Prostate gland (tissue), 2 donors: ENCODE measurements around the gene SAMM50. TPM values are rescaled to one million over a fixed set of nuclear protein-coding genes. Genes with fewer than 3 reads are reported as not detected.

Experiments used
- DNase-seq: peaks from one replicate; pipeline ENCODE4 v3.0.0-alpha.2; 2019; ENCODE audit warnings: low spot score
- H3K27ac ChIP-seq, 2 donors: fragments of 200-600 bp; sonication (generic); 2 replicates each; pipeline ENCODE4 v1.5.1; 2017 to 2019
- H3K27me3 ChIP-seq: fragments of 200-600 bp; sonication (generic); replicated peaks from 2 replicates; pipeline ENCODE4 v1.5.1; 2019; ENCODE audit not compliant: insufficient read depth
- H3K36me3 ChIP-seq, 2 donors: fragments of 200-600 bp; sonication (generic); 1 replicate in 1 of 2; 2 replicates in 1 of 2; pipeline versions ENCODE4 v1.5.1 to v1.8.1; 2017 to 2019
- H3K4me1 ChIP-seq: fragments of 200-600 bp; sonication (generic); replicated peaks from 2 replicates; pipeline ENCODE4 v1.5.1; 2019
- H3K4me3 ChIP-seq, 2 donors: fragments of 200-600 bp; sonication (generic); 2 replicates each; pipeline ENCODE4 v1.5.1; 2017 to 2019
- H3K9me3 ChIP-seq: fragments of 200-600 bp; sonication (generic); 2 replicates; pipeline ENCODE4 v1.5.1; 2017
- CTCF ChIP-seq, 4 experiments: fragments of 200-600 bp in 2 of 4; fragments of 450-650 bp in 2 of 4; sonication (generic) in 2 of 4; IDR thresholded peaks; 1 replicate in 3 of 4; 2 replicates in 1 of 4; pipeline ENCODE4 v1.5.1; 2016 to 2019; ENCODE audit warnings: antibody characterized with exemption in 4 of 4, mild to moderate bottlenecking in 2 of 4, moderate library complexity in 2 of 4
- POLR2A ChIP-seq: fragments of 450-650 bp; IDR thresholded peaks from one replicate; pipeline ENCODE4 v1.6.1; 2016; ENCODE audit warnings: antibody characterized with exemption, mild to moderate bottlenecking
- POLR2AphosphoS5 ChIP-seq: sonication (generic); formaldehyde crosslinking; IDR thresholded peaks from one replicate; pipeline ENCODE4 v1.6.1; 2017; ENCODE audit warnings: antibody characterized with exemption
- WGBS: methylation state at CpG from one replicate; pipeline ENCODE4 v1.1.5; 2018; 5-methylcytosine and 5-hydroxymethylcytosine counted together
- intact Hi-C: fragments of 100-400 bp; cut with DNase I; formaldehyde crosslinking; loops from one replicate; pipeline ENCODE4 v1.14.2; 2022
- total RNA-seq, 2 donors: library from RNA; depleted of rRNA; stranded (reverse); fragments of >200 nt; gene quantifications; one replicate each; pipeline ENCODE4 v1.1.0, GENCODE V29; 2016

Gene SAMM50
- total RNA-seq, 2 donors from 2014 or later = 32.3 to 43.2 TPM

- intact Hi-C loops = no loop called here
- H3K27me3 ChIP-seq = no peaks in the 10 kb centered on the region
- no peak overlapping the region for H3K27ac ChIP-seq
- no peaks in the 10 kb centered on the region for H3K36me3 ChIP-seq
- H3K4me1 ChIP-seq = no peaks in the 10 kb centered on the region
- TF ChIP-seq POLR2AphosphoS5 = no peak
- TF ChIP-seq POLR2A = no peak
- no peak for TF ChIP-seq CTCF (IDR thresholded peaks at IDR 0.05)
- H3K9me3 ChIP-seq = no peaks in the 10 kb centered on the region
- H3K4me3 ChIP-seq = no peak overlapping the region
- 8% methylated on average over 4 of the region's 4 CpGs for WGBS
- DNase-seq = no peak
Observed at GRCh38 chr22:43911351-43911750, 43.9 kb upstream of the SAMM50 start.

- no peak for DNase-seq
- Histone ChIP-seq H3K36me3 (no peaks in the 10 kb centered on the region), H3K27ac (no peak overlapping the region), H3K27me3 (no peaks in the 10 kb centered on the region), H3K4me3 (no peak overlapping the region), H3K9me3 (no peaks in the 10 kb centered on the region), H3K4me1 (no peaks in the 10 kb centered on the region)
- intact Hi-C loops = no loop called here
- TF ChIP-seq POLR2AphosphoS5 (no peak), CTCF (IDR thresholded peaks at IDR 0.05) (no peak), POLR2A (no peak)
- 89% methylated on average over 6 of the region's 6 CpGs for WGBS
Observed at GRCh38 chr22:43917521-43917920, 37.7 kb upstream of the SAMM50 start.

- peak; percentile 45 for TF ChIP-seq POLR2AphosphoS5
- no peak for TF ChIP-seq POLR2A
- Histone ChIP-seq H3K27me3 (no peaks in the 10 kb centered on the region), H3K27ac (no peak overlapping the region), H3K9me3 (no peaks in the 10 kb centered on the region), H3K4me3 (no peak overlapping the region), H3K4me1 (no peaks in the 10 kb centered on the region), H3K36me3 (no peaks in the 10 kb centered on the region)
- intact Hi-C loops = no loop called here
- DNase-seq = peak; percentile 58
- WGBS = 67% methylated on average over 16 of the region's 16 CpGs
Observed at GRCh38 chr22:43919106-43919973, 35.9 kb upstream of the SAMM50 start.

GRCh38 chr22:43921370-43921769 is 33.9 kb upstream of the SAMM50 start:
- Histone ChIP-seq H3K36me3 (no peaks in the 10 kb centered on the region), H3K9me3 (no peaks in the 10 kb centered on the region), H3K4me1 (no peaks in the 10 kb centered on the region), H3K27me3 (no peaks in the 10 kb centered on the region), H3K4me3 (no peak overlapping the region), H3K27ac (no peak overlapping the region)
- intact Hi-C loops = no loop called here
- WGBS = 34% methylated on average over 4 of the region's 4 CpGs
- no peak for DNase-seq
- TF ChIP-seq CTCF (IDR thresholded peaks at IDR 0.05) (no peak), POLR2AphosphoS5 (no peak), POLR2A (no peak)

- DNase-seq = no peak
- intact Hi-C loops = no loop called here
- H3K36me3 ChIP-seq = no peaks in the 10 kb centered on the region
- no peak overlapping the region for H3K27ac ChIP-seq
- H3K4me1 ChIP-seq = no peaks in the 10 kb centered on the region
- no peak overlapping the region for H3K4me3 ChIP-seq
- TF ChIP-seq CTCF (IDR thresholded peaks at IDR 0.05) (no peak), POLR2A (no peak), POLR2AphosphoS5 (no peak)
- H3K9me3 ChIP-seq = no peaks in the 10 kb centered on the region
- 82% methylated on average over 3 of the region's 3 CpGs for WGBS
- no peaks in the 10 kb centered on the region for H3K27me3 ChIP-seq
Observed at GRCh38 chr22:43922123-43922522, 33.1 kb upstream of the SAMM50 start.
